Measurements from ENCODE around the gene THADA. TPM values are rescaled to one million over a fixed set of nuclear protein-coding genes. Genes with fewer than 3 reads are reported as not detected.

THADA gene
- total RNA-seq, 1 donor from 2014 or later: 19.4 TPM

- no peak overlapping the region for H3K4me3 Mint-ChIP-seq (ENCODE audit: unreplicated experiment)
Observed at GRCh38 chr2:43333656-43334144, 262.1 kb downstream of the THADA start.

DNA sequence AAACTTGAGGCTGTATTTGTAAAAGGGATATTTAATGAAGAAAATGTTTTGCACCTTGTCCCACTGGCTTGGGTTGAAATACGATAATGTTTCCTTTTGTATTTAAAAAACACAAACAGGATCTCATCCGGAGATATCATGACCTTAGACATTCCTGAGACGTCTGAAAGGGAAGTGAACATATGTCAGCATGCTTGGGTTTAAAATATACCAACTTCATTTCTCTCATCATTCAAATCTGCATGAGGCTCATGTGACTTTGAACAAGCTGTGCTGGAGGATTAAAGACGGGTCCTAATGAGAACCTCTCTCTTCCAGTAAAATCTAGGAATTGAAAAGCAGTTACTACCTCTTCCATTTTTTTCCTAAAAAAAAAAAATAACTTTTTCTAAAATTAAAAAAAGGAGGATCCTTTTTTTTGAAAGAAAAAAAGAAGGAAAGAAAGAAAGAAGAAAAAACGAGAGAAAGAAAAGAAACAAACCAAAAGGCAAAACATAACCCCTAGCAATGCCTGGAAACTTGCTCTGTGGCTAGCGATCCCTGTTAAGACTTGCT is 262.7 kb downstream of the THADA start:
- Mint-ChIP-seq H3K9me3 (ENCODE audit: unreplicated experiment) (no peaks in the 10 kb centered on the region), H3K27me3 (ENCODE audit: unreplicated experiment) (no peaks in the 10 kb centered on the region), H3K36me3 (ENCODE audit: low read depth, unreplicated experiment) (no peaks in the 10 kb centered on the region), H3K4me3 (ENCODE audit: unreplicated experiment) (no peak overlapping the region), H3K27ac (ENCODE audit: unreplicated experiment) (no peak overlapping the region), H3K4me1 (ENCODE audit: unreplicated experiment) (peaks cover 9% of the 10 kb centered on the region)
- no peak for DNase-seq (ENCODE audit: low spot score)
- TF ChIP-seq, protein P1, sequence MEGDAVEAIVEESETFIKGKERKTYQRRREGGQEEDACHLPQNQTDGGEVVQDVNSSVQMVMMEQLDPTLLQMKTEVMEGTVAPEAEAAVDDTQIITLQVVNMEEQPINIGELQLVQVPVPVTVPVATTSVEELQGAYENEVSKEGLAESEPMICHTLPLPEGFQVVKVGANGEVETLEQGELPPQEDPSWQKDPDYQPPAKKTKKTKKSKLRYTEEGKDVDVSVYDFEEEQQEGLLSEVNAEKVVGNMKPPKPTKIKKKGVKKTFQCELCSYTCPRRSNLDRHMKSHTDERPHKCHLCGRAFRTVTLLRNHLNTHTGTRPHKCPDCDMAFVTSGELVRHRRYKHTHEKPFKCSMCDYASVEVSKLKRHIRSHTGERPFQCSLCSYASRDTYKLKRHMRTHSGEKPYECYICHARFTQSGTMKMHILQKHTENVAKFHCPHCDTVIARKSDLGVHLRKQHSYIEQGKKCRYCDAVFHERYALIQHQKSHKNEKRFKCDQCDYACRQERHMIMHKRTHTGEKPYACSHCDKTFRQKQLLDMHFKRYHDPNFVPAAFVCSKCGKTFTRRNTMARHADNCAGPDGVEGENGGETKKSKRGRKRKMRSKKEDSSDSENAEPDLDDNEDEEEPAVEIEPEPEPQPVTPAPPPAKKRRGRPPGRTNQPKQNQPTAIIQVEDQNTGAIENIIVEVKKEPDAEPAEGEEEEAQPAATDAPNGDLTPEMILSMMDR (IDR thresholded peaks at IDR 0.05; ENCODE audit: unreplicated experiment): no peak

More at GRCh38 chr2:43333656-43334144, 262.1 kb downstream of the THADA start:
- DNase-seq (ENCODE audit: low spot score): no peak
- TF ChIP-seq, protein P1 (IDR thresholded peaks at IDR 0.05; ENCODE audit: unreplicated experiment): no peak
- H3K36me3 Mint-ChIP-seq (ENCODE audit: low read depth, unreplicated experiment): no peaks in the 10 kb centered on the region
- no peaks in the 10 kb centered on the region for H3K27me3 Mint-ChIP-seq (ENCODE audit: unreplicated experiment)
- peaks cover 9% of the 10 kb centered on the region for H3K4me1 Mint-ChIP-seq (ENCODE audit: unreplicated experiment)
- H3K9me3 Mint-ChIP-seq (ENCODE audit: unreplicated experiment): no peaks in the 10 kb centered on the region
- H3K27ac Mint-ChIP-seq (ENCODE audit: unreplicated experiment): no peak overlapping the region

DNA sequence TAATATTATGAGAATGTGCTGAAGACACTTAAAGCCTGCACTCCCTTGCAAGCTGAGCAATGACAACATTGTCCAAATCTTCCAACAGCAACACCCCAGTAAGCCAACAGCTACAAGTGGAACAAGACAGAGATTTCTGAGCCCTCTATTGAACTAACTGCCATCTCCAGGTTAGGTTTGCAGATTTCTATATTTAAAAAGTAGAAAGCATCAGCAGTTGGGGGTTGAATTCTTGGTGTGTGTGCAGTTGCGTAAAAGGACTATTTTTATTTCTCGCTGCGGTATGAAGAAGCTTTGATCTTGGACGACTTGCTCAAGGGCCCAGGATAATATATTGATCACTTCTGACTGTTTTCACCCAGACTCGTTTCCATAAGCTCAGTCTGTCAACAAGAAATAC is 263.2 kb downstream of the THADA start:
- TF ChIP-seq, protein P1 (IDR thresholded peaks at IDR 0.05; ENCODE audit: unreplicated experiment): no peak
- Mint-ChIP-seq H3K9me3 (ENCODE audit: unreplicated experiment) (no peaks in the 10 kb centered on the region), H3K36me3 (ENCODE audit: low read depth, unreplicated experiment) (no peaks in the 10 kb centered on the region), H3K4me3 (ENCODE audit: unreplicated experiment) (no peak overlapping the region), H3K27ac (ENCODE audit: unreplicated experiment) (no peak overlapping the region), H3K4me1 (ENCODE audit: unreplicated experiment) (peaks cover 9% of the 10 kb centered on the region), H3K27me3 (ENCODE audit: unreplicated experiment) (no peaks in the 10 kb centered on the region)
- DNase-seq (ENCODE audit: low spot score): no peak

DNA sequence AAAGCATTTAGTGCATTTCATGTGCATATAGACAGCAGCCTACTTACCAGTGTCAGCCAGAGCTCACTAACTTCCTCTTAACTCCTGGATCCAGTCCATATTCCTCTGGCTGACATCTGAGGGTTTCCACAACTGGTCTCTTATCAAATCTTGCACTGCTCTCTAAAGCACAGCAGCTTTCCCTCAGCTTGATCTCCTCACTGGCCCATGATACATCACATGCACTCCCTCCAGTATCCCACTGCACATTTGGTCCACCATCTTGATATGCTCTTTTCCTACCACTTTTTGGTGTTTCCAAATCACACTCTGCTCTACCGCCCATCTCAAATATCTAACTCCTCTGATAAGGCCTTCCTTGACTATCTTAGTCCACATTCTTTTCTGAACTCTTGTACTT is 264.4 kb downstream of the THADA start:
- no peaks in the 10 kb centered on the region for H3K9me3 Mint-ChIP-seq (ENCODE audit: unreplicated experiment)
- H3K36me3 Mint-ChIP-seq (ENCODE audit: low read depth, unreplicated experiment): no peaks in the 10 kb centered on the region
- H3K4me1 Mint-ChIP-seq (ENCODE audit: unreplicated experiment): peaks cover 9% of the 10 kb centered on the region
- TF ChIP-seq, protein P1 (IDR thresholded peaks at IDR 0.05; ENCODE audit: unreplicated experiment): no peak
- H3K4me3 Mint-ChIP-seq (ENCODE audit: unreplicated experiment): no peak overlapping the region
- DNase-seq (ENCODE audit: low spot score): no peak
- no peaks in the 10 kb centered on the region for H3K27me3 Mint-ChIP-seq (ENCODE audit: unreplicated experiment)
- no peak overlapping the region for H3K27ac Mint-ChIP-seq (ENCODE audit: unreplicated experiment)

DNA sequence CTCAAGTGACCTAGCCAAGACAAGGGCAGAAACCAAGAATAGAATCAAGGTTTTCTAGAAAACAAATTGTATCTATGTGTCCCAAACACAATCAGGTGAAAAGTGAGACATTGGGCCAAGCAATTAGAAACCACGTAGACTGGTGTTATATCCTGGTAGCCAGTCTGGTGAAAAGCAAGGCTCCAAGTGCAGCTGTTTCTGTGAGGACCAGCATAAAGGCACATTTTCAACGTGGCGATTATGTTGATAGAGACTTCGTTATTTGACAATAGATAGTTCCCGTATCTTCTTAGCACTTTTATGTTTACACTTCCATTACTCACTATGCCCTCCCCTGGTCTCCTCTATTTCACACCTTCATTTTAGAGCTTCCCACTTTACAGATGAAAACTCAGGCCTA is 266.2 kb downstream of the THADA start:
- no peaks in the 10 kb centered on the region for H3K27me3 Mint-ChIP-seq (ENCODE audit: unreplicated experiment)
- TF ChIP-seq, protein P1 (IDR thresholded peaks at IDR 0.05; ENCODE audit: unreplicated experiment): no peak
- H3K36me3 Mint-ChIP-seq (ENCODE audit: low read depth, unreplicated experiment): no peaks in the 10 kb centered on the region
- H3K27ac Mint-ChIP-seq (ENCODE audit: unreplicated experiment): no peak overlapping the region
- no peaks in the 10 kb centered on the region for H3K9me3 Mint-ChIP-seq (ENCODE audit: unreplicated experiment)
- no peak for DNase-seq (ENCODE audit: low spot score)
- H3K4me3 Mint-ChIP-seq (ENCODE audit: unreplicated experiment): no peak overlapping the region
- H3K4me1 Mint-ChIP-seq (ENCODE audit: unreplicated experiment): peaks cover 17% of the 10 kb centered on the region
